GM12878 (cell line): ENCODE data around the gene S100A6. TPM values are rescaled to one million over a fixed set of nuclear protein-coding genes. Genes with fewer than 3 reads are reported as not detected.

ENCODE experiments used
- ATAC-seq: fragments of 200-7000 bp; cut with Tn5 transposase; 3 replicates; pipeline ENCODE4 v1.9.1; 2020; ENCODE audit warnings: mild to moderate bottlenecking, moderate library complexity
- BruUV-seq: library from RNA; stranded (reverse); fragments of 400-500 nt; replicated peaks from 2 replicates; lab custom pipeline; 2021; lab: Mats Ljungman, UMichigan
- CTCF ChIA-PET: fragments of 300-600 bp; sonication (Branson Sonifier 250); formaldehyde crosslinking; extraction: SDS; loops from one replicate; lab custom pipeline; 2021; ENCODE audit warnings: inconsistent platforms; lab: Yijun Ruan, JAX
- POLR2A ChIA-PET: fragments of 350-600 bp; formaldehyde crosslinking; extraction: SDS; loops from one replicate; lab custom pipeline; 2021; ENCODE audit warnings: inconsistent platforms; lab: Charles Lee
- RAD21 ChIA-PET: fragments of 300-600 bp; sonication (Branson Sonifier 250); formaldehyde crosslinking; loops from one replicate; lab custom pipeline; 2023; ENCODE audit warnings: antibody characterized with exemption; ENCODE audit not compliant: unreplicated experiment; lab: Charles Lee
- SMC1A ChIA-PET: fragments of 300-600 bp; sonication (Branson Sonifier 250); formaldehyde crosslinking; loops from one replicate; lab custom pipeline; 2023; ENCODE audit not compliant: unreplicated experiment, uncharacterized antibody; lab: Charles Lee
- DNase-seq: peaks from one replicate; pipeline ENCODE4 v3.0.0-alpha.2; 2011; ENCODE audit warnings: low read depth, low spot score
- FAIRE-seq: peaks from 3 replicates; lab custom pipeline; 2011; peaks lifted over from hg19 to GRCh38; lab: Jason Lieb, UNC
- H2AFZ ChIP-seq: 2 replicates; pipeline ENCODE4 v1.6.0; 2011; ENCODE audit warnings: low read depth, low read length, control low read depth; ENCODE audit not compliant: control insufficient read depth
- H3K27ac ChIP-seq: 2 replicates; pipeline ENCODE4 v1.5.1; 2011; ENCODE audit warnings: control low read depth; ENCODE audit not compliant: control insufficient read depth, insufficient read depth
- H3K27me3 ChIP-seq, 2 experiments: replicated peaks in 1 of 2; 2 replicates each; pipeline versions ENCODE4 v1.6.0 to v1.6.1; 2011; ENCODE audit warnings: low read length in 1 of 2; ENCODE audit not compliant: control insufficient read depth in 2 of 2, insufficient read depth in 2 of 2
- H3K36me3 ChIP-seq, 2 experiments: 2 replicates each; pipeline ENCODE4 v1.5.1; 2011; ENCODE audit warnings: low read length in 1 of 2; ENCODE audit not compliant: control insufficient read depth in 2 of 2, insufficient read depth in 2 of 2
- H3K4me1 ChIP-seq: 2 replicates; pipeline ENCODE4 v1.6.1; 2011; ENCODE audit warnings: mild to moderate bottlenecking, low read length, moderate library complexity, mixed read lengths; ENCODE audit not compliant: control insufficient read depth, insufficient read depth
- H3K4me2 ChIP-seq: 2 replicates; pipeline ENCODE4 v1.6.0; 2011; ENCODE audit warnings: control low read depth; ENCODE audit not compliant: control insufficient read depth, insufficient read depth
- H3K4me3 ChIP-seq: fragments of 200-600 bp; sonication (generic); 2 replicates; pipeline ENCODE4 v1.5.1; 2016
- H3K79me2 ChIP-seq: 2 replicates; pipeline ENCODE4 v1.6.0; 2011; ENCODE audit warnings: low read length; ENCODE audit not compliant: control insufficient read depth, insufficient read depth
- H3K9ac ChIP-seq: 2 replicates; pipeline ENCODE4 v1.8.0; 2011; ENCODE audit warnings: low read length, control low read depth, mixed read lengths; ENCODE audit not compliant: control insufficient read depth, insufficient read depth
- H3K9me3 ChIP-seq: replicated peaks from 3 replicates; pipeline ENCODE4 v1.5.1; 2011; ENCODE audit warnings: mild to moderate bottlenecking, low read length; ENCODE audit not compliant: control insufficient read depth, insufficient read depth
- H4K20me1 ChIP-seq: 2 replicates; pipeline ENCODE4 v1.6.0; 2011; ENCODE audit not compliant: control insufficient read depth, insufficient read depth
- BHLHE40 ChIP-seq, 2 experiments: fragments of 450-650 bp in 1 of 2; IDR thresholded peaks; 2 replicates each; pipeline ENCODE4 v1.6.1; 2011 to 2017; ENCODE audit warnings: low read depth in 2 of 2, borderline replicate concordance in 1 of 2, improper control_type of control experiment in 1 of 2, low read length in 1 of 2, mild to moderate bottlenecking in 1 of 2
- CBFB ChIP-seq: IDR thresholded peaks from 2 replicates; pipeline ENCODE4 v1.6.1; 2016; ENCODE audit warnings: antibody characterized with exemption, low read depth
- CHD2 ChIP-seq: IDR thresholded peaks from 2 replicates; pipeline ENCODE4 v1.6.1; 2011; ENCODE audit warnings: low read depth, low read length, improper control_type of control experiment, borderline replicate concordance
- CTCF ChIP-seq, 3 experiments: IDR thresholded peaks in 2 of 3; conservative IDR thresholded peaks in 1 of 3; 2 replicates each; pipeline ENCODE4 v1.5.1; 2011; ENCODE audit warnings: low read depth in 3 of 3, low read length in 3 of 3, mild to moderate bottlenecking in 3 of 3, control low read depth in 2 of 3, moderate library complexity in 2 of 3, inconsistent platforms in 1 of 3, mixed read lengths in 1 of 3; ENCODE audit not compliant: control insufficient read depth in 2 of 3, insufficient read depth in 1 of 3; ENCODE audit errors: extremely low read depth in 1 of 3
- CUX1 ChIP-seq: IDR thresholded peaks from 2 replicates; pipeline ENCODE4 v1.6.1; 2012; ENCODE audit warnings: improper control_type of control experiment, low read depth, low read length; ENCODE audit not compliant: insufficient replicate concordance
- MLLT1 ChIP-seq: fragments of 450-650 bp; IDR thresholded peaks from 2 replicates; pipeline ENCODE4 v1.6.1; 2016; ENCODE audit warnings: mild to moderate bottlenecking
- TBL1XR1 ChIP-seq: IDR thresholded peaks from 2 replicates; pipeline ENCODE4 v1.6.1; 2012; ENCODE audit warnings: low read depth, low read length, improper control_type of control experiment
- TCF12 ChIP-seq: IDR thresholded peaks from 2 replicates; pipeline ENCODE4 v1.6.1; 2011; ENCODE audit warnings: low read depth, mild to moderate bottlenecking, low read length
- ZBTB4 ChIP-seq: fragments of 450-650 bp; formaldehyde crosslinking; IDR thresholded peaks from 2 replicates; pipeline ENCODE4 v1.4.0; 2022; ENCODE audit warnings: mild to moderate bottlenecking, moderate library complexity
- whole genome bisulfite sequencing: methylation state at CpG from one replicate; pipeline ENCODE4 v1.1.6; 2016; ENCODE audit warnings: low lambda C conversion rate; ENCODE audit not compliant: insufficient replicate concordance, insufficient coverage; ENCODE audit errors: missing lambda C conversion rate; 5-methylcytosine and 5-hydroxymethylcytosine counted together
- in situ Hi-C: fragments of 300-500 bp; cut with MboI; formaldehyde crosslinking; loops from 9 replicates; pipeline ENCODE4 v1.14.3; 2018; ENCODE audit warnings: mixed read lengths
- intact Hi-C: fragments of 100-400 bp; cut with micrococcal nuclease; formaldehyde crosslinking; loops from one replicate; pipeline ENCODE4 v1.14.2; 2022; ENCODE audit not compliant: unreplicated experiment
- polyA plus RNA-seq, 11 experiments: library from polyadenylated mRNA; depleted of rRNA in 4 of 11; unstranded in 6 of 11; stranded (reverse) in 5 of 11; fragments of >200 nt; fragmentation: Nextera tagmentation in 4 of 11; fragmentation: Illumina TruSeq in 1 of 11; extraction: Ambion mirVana in 4 of 11; extraction: Trizol in 1 of 11; gene quantifications; 1 replicate in 1 of 11; 2 replicates in 10 of 11; pipeline versions ENCODE4 v1.2.1 to v1.2.3, GENCODE V29; 2011 to 2016; ENCODE audit warnings: inconsistent platforms in 2 of 11, missing spikeins in 2 of 11, low read depth in 1 of 11
- total RNA-seq, 4 experiments: library from RNA; depleted of rRNA in 3 of 4; stranded (reverse); fragments of >200 nt in 3 of 4; fragmentation: Illumina TruSeq in 1 of 4; extraction: Trizol in 1 of 4; gene quantifications; 2 replicates each; pipeline versions ENCODE4 v1.2.1 to v1.2.3, GENCODE V29; 2013 to 2021

The S100A6 gene
- total and polyA plus RNA-seq, 10 of the 15 experiments (the other 5 are each of a cell fraction or from before 2014, with no cell fraction given): 7.2 to 121 (median 45.7) TPM

GRCh38 chr1:153543736-153544135 is 7.9 kb upstream of the S100A6 start:
- RAD21 ChIA-PET: interaction anchor here (0.8 to 3.5 kb wide), 3 partner anchors 9 to 132 kb away, joined by 3 to 38 read pairs (median 13); partner anchors contain the start of genes S100A2 and S100A6
- H3K27ac ChIP-seq: no peak overlapping the region
- 37% methylated on average over 4 of the region's 4 CpGs for WGBS
- no peaks in the 10 kb centered on the region for H3K27me3 ChIP-seq
- in situ Hi-C loops: no loop called here
- no peaks in the 10 kb centered on the region for H4K20me1 ChIP-seq
- intact Hi-C loops: no loop called here
- no peak for FAIRE-seq
- no peaks in the 10 kb centered on the region for H3K36me3 ChIP-seq
- H3K4me1 ChIP-seq: peaks cover 25% of the 10 kb centered on the region
- DNase-seq: no peak
- no peak overlapping the region for H3K9ac ChIP-seq
- BruUV-seq: no TSS peak
- H3K79me2 ChIP-seq: no peaks in the 10 kb centered on the region
- H2AFZ ChIP-seq: no peak overlapping the region
- H3K9me3 ChIP-seq: no peaks in the 10 kb centered on the region
- SMC1A ChIA-PET: interaction anchor here (0.6 to 3.4 kb wide), 5 partner anchors 9 to 443 kb away, joined by 3 to 16 read pairs (median 10); partner anchors contain the start of gene S100A6
- no peak overlapping the region for H3K4me2 ChIP-seq
- no peak for ATAC-seq
- H3K4me3 ChIP-seq: no peak overlapping the region
- POLR2A ChIA-PET: interaction anchor here (3.5 to 4.1 kb wide), 2 partner anchors 9 to 21 kb away, joined by 29 to 34 read pairs; partner anchors contain the start of genes S100A2 and S100A6
- CTCF ChIA-PET: interaction anchor here (1.0 to 4.3 kb wide), 7 partner anchors 10 to 128 kb away, joined by 3 to 46 read pairs (median 4); partner anchors contain the start of gene S100A6
- TF ChIP-seq CTCF (IDR thresholded peaks at IDR 0.05 in 2 of 3, conservative IDR thresholded peaks at IDR 0.05 in 1 of 3; ENCODE audit: control insufficient read depth in 2 of 3, extremely low read depth in 1 of 3, insufficient read depth in 1 of 3, low read depth in 3 of 3, low read length in 3 of 3): no peak
- no peak for TF ChIP-seq TBL1XR1
- no peak for TF ChIP-seq CBFB
- no peak for TF ChIP-seq MLLT1
- TF ChIP-seq TCF12: no peak
- no peak for TF ChIP-seq CHD2
- no peak for TF ChIP-seq ZBTB4 (CRISPR knock-in tag)
- TF ChIP-seq BHLHE40 (IDR thresholded peaks at IDR 0.05; ENCODE audit: borderline replicate concordance in 1 of 2, low read depth in 2 of 2, low read length in 1 of 2): no peak
- no peak for TF ChIP-seq CUX1
